ENCODE results near the gene OTOGL. TPM values are rescaled to one million over a fixed set of nuclear protein-coding genes. Genes with fewer than 3 reads are reported as not detected.

The OTOGL gene
- total and polyA plus RNA-seq, 4 donors: 0.54 to 0.99 (median 0.57) TPM

DNA sequence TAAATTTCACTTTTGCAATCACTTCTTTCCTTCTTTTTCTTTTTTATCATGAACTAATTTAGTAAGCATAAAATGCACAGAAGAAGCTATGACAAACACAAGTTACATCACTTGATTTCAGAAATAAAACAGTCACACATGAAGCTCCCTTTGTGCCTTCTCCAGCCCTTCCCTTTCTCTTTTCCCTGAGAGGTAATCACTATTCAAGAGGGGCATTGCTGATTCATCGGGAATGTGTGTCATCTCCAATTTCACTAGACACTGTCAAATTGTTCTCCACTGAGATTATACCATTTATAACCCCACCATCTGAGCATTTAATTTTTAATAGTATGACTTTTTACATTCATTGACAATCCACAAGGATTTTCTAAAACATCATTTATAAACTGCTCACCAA lies 253.1 kb downstream of the OTOGL start:
- WGBS (ENCODE audit: insufficient coverage): no CpG with 5 or more reads among the region's 1 CpG
- no peak for DNase-seq (ENCODE audit: low read depth in 4 of 6, low spot score in 6 of 6)
- Histone ChIP-seq H3K4me1 (ENCODE audit: control insufficient read depth, insufficient read depth, low read length) (no peaks in the 10 kb centered on the region), H3K9me3 (ENCODE audit: control insufficient read depth, insufficient read depth, low read length) (no peaks in the 10 kb centered on the region), H3K27me3 (ENCODE audit: control insufficient read depth, insufficient read depth, low read length) (no peaks in the 10 kb centered on the region), H3K27ac (ENCODE audit: low read depth, low read length) (no peak overlapping the region), H3K36me3 (ENCODE audit: control insufficient read depth, insufficient read depth, low read length) (no peaks in the 10 kb centered on the region), H3K4me3 (ENCODE audit: low read depth, low read length) (no peak overlapping the region)

DNA sequence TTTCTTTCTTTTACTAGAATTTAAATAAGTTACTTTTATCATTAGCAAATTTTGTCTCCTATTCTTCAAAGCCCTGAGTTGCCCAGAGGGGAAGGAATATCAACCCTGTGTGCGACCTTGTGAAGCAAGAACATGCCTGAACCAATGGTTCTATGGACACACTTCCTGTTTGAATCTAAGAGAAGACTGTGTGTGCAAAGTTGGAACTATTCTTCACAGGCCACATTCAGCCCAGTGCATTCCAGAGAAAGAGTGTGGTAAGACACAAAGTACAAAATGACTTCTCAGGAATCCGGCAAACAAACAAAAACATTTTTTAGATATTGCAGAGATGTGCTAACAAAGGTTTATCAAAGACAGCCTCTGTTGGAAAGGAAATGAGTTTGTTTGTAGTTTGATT lies 253.9 kb downstream of the OTOGL start:
- no peaks in the 10 kb centered on the region for H3K9me3 ChIP-seq (ENCODE audit: control insufficient read depth, insufficient read depth, low read length)
- no peaks in the 10 kb centered on the region for H3K27me3 ChIP-seq (ENCODE audit: control insufficient read depth, insufficient read depth, low read length)
- no peak overlapping the region for H3K27ac ChIP-seq (ENCODE audit: low read depth, low read length)
- no peaks in the 10 kb centered on the region for H3K4me1 ChIP-seq (ENCODE audit: control insufficient read depth, insufficient read depth, low read length)
- no peak for DNase-seq (ENCODE audit: low read depth in 4 of 6, low spot score in 6 of 6)
- no peak overlapping the region for H3K4me3 ChIP-seq (ENCODE audit: low read depth, low read length)
- 80% methylated on average over 1 of the region's 2 CpGs for WGBS (ENCODE audit: insufficient coverage)
- no peaks in the 10 kb centered on the region for H3K36me3 ChIP-seq (ENCODE audit: control insufficient read depth, insufficient read depth, low read length)

DNA sequence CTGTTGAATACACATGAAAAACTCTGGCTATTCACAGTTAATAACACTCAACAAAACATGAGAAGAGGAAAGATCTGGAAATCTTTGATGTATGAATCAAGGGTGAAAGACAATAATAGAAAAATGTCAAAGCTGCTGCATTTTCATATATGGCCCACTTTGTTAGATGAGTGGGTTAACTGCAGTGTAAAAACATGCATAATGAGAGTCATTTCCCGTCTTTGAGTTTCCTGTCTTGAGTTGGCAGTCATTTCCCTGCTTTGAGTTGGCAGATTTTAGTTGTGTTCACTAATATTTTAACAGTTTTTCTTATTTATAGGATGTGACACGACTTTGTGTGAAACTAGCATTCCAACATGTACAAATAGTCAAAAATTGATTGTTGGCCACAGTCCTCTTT lies 256.8 kb downstream of the OTOGL start:
- peak in 1 of 6 donors; percentile 13 for DNase-seq (ENCODE audit: low read depth in 4 of 6, low spot score in 6 of 6)
- no CpG with 5 or more reads among the region's 2 CpGs for WGBS (ENCODE audit: insufficient coverage)

DNA sequence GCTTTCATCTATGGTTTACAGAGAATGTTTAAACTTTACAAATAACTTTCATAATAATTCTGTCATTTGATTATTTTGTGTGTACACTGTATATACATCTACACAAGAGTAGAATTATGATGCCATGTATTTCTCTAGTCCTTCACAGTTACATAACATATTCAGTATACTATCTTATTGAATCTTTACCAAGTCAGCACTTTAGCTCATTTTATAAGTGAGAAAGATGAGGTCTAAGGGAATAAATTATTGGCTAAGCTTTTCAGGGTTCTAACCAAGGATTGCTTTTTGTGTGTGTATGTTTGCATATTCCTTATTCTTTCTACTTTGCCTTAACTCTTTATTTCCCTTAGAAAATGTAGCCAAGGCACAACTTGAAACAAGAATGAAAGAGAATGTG lies 260.4 kb downstream of the OTOGL start:
- no peak for DNase-seq (ENCODE audit: low read depth in 4 of 6, low spot score in 6 of 6)
- Histone ChIP-seq H3K9me3 (ENCODE audit: control insufficient read depth, insufficient read depth, low read length) (no peaks in the 10 kb centered on the region), H3K36me3 (ENCODE audit: control insufficient read depth, insufficient read depth, low read length) (no peaks in the 10 kb centered on the region), H3K27ac (ENCODE audit: low read depth, low read length) (no peak overlapping the region), H3K27me3 (ENCODE audit: control insufficient read depth, insufficient read depth, low read length) (no peaks in the 10 kb centered on the region), H3K4me1 (ENCODE audit: control insufficient read depth, insufficient read depth, low read length) (no peaks in the 10 kb centered on the region), H3K4me3 (ENCODE audit: low read depth, low read length) (no peak overlapping the region)

More for the DNA sequence above, 256.8 kb downstream of the OTOGL start:
- Histone ChIP-seq H3K4me3 (ENCODE audit: low read depth, low read length) (no peak overlapping the region), H3K9me3 (ENCODE audit: control insufficient read depth, insufficient read depth, low read length) (no peaks in the 10 kb centered on the region), H3K4me1 (ENCODE audit: control insufficient read depth, insufficient read depth, low read length) (no peaks in the 10 kb centered on the region), H3K27me3 (ENCODE audit: control insufficient read depth, insufficient read depth, low read length) (no peaks in the 10 kb centered on the region), H3K27ac (ENCODE audit: low read depth, low read length) (no peak overlapping the region), H3K36me3 (ENCODE audit: control insufficient read depth, insufficient read depth, low read length) (no peaks in the 10 kb centered on the region)

DNA sequence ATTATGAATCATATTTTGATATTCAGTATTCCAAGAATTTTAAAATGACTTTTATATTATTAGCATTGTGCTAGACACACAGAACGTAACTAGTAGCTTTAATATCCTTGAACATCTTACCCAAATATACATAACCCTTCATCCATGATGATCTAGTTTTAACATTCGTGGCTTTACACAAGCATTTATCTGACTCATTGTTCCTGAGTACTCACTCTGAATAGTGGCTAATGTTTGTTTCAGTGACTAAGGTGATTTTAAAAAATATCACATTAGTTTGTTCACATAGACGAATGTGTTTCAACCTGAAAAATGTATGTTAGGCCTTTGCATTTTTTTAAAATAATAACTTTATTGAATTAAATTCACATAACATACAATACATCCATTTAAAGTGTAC lies 264.7 kb downstream of the OTOGL start:
- DNase-seq (ENCODE audit: low read depth in 4 of 6, low spot score in 6 of 6): no peak
- Histone ChIP-seq H3K27me3 (ENCODE audit: control insufficient read depth, insufficient read depth, low read length) (no peaks in the 10 kb centered on the region), H3K36me3 (ENCODE audit: control insufficient read depth, insufficient read depth, low read length) (no peaks in the 10 kb centered on the region), H3K4me3 (ENCODE audit: low read depth, low read length) (no peak overlapping the region), H3K27ac (ENCODE audit: low read depth, low read length) (no peak overlapping the region), H3K4me1 (ENCODE audit: control insufficient read depth, insufficient read depth, low read length) (no peaks in the 10 kb centered on the region), H3K9me3 (ENCODE audit: control insufficient read depth, insufficient read depth, low read length) (no peaks in the 10 kb centered on the region)
- WGBS (ENCODE audit: insufficient coverage): no CpG with 5 or more reads among the region's 3 CpGs

DNA sequence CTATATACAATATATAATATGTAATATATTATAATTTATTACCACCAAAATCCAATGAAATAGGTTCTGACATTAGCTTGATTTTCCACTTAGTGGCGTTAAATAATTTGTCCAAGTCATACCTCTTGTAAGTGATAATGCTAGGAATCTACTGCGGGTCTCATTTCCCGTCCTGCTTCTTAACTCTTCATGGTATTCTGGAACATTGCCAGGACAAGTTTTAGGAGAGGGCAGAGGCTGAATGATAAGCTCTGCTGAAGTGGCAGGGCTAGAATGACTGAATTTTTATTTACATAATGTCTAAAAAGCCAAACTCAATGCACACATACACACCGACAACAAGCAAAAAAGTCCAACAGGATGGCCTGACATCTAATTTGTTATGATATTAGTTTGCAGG lies 274.3 kb downstream of the OTOGL start:
- DNase-seq (ENCODE audit: low read depth in 4 of 6, low spot score in 6 of 6): no peak
- Histone ChIP-seq H3K4me1 (ENCODE audit: control insufficient read depth, insufficient read depth, low read length) (no peaks in the 10 kb centered on the region), H3K27me3 (ENCODE audit: control insufficient read depth, insufficient read depth, low read length) (no peaks in the 10 kb centered on the region), H3K4me3 (ENCODE audit: low read depth, low read length) (no peak overlapping the region), H3K36me3 (ENCODE audit: control insufficient read depth, insufficient read depth, low read length) (no peaks in the 10 kb centered on the region), H3K27ac (ENCODE audit: low read depth, low read length) (no peak overlapping the region), H3K9me3 (ENCODE audit: control insufficient read depth, insufficient read depth, low read length) (no peaks in the 10 kb centered on the region)
- WGBS (ENCODE audit: insufficient coverage): no CpG with 5 or more reads among the region's 4 CpGs

DNA sequence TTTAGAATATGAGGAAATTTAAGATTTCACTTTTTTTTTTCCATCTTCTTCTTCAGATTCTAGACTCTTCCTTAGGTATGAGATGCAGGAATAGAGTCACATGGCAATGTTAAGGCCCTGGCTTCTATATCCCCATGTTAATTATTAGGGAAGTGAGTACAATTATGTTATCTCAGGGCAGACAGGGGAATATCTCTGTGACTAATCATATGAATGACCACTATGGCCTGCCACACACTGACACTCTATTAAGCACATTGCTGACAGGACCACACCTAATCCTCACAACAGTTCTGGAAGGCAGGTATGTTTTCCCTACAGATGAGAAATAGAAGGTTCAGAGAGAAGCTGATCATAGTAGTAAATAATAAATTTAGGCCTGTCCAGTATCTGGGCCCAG lies 275.3 kb downstream of the OTOGL start:
- no peaks in the 10 kb centered on the region for H3K27me3 ChIP-seq (ENCODE audit: control insufficient read depth, insufficient read depth, low read length)
- H3K4me3 ChIP-seq (ENCODE audit: low read depth, low read length): no peak overlapping the region
- H3K27ac ChIP-seq (ENCODE audit: low read depth, low read length): no peak overlapping the region
- H3K9me3 ChIP-seq (ENCODE audit: control insufficient read depth, insufficient read depth, low read length): no peaks in the 10 kb centered on the region
- no peaks in the 10 kb centered on the region for H3K4me1 ChIP-seq (ENCODE audit: control insufficient read depth, insufficient read depth, low read length)
- no peak for DNase-seq (ENCODE audit: low read depth in 4 of 6, low spot score in 6 of 6)
- H3K36me3 ChIP-seq (ENCODE audit: control insufficient read depth, insufficient read depth, low read length): no peaks in the 10 kb centered on the region

DNA sequence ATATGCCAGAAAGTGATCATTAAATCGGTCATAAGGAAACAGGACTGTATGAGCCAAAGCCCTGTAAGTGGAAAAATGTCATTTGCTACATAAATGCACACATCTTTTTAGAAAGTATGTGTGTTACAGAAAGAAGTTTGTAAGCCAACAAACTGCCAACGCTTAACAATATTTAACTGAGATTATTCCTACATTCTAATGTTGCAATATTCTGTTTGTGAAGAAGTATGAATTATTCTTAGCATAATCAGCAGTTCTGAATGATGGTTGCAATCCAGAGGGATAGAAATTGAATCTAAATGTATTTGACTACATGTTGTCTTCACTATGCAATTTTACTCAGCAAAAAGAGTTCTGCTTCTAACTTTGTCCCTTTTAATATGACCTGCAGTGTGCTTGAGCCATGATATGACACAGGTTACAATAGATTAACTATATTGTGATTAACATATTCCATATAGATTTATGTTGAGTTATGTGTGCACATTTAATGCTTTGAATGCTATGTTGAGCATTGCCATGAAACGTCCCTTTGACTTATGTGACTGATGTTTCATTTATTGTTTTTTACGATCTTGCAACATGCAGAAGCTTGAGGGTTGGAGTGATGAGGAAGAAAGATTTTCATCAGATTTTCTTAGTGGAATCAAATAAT lies 277.9 kb downstream of the OTOGL start:
- H3K36me3 ChIP-seq (ENCODE audit: control insufficient read depth, insufficient read depth, low read length): no peaks in the 10 kb centered on the region
- H3K9me3 ChIP-seq (ENCODE audit: control insufficient read depth, insufficient read depth, low read length): no peaks in the 10 kb centered on the region
- H3K27ac ChIP-seq (ENCODE audit: low read depth, low read length): no peak overlapping the region
- peak in 1 of 6 donors; percentile 52 for DNase-seq (ENCODE audit: low read depth in 4 of 6, low spot score in 6 of 6)
- H3K4me3 ChIP-seq (ENCODE audit: low read depth, low read length): no peak overlapping the region
- H3K4me1 ChIP-seq (ENCODE audit: control insufficient read depth, insufficient read depth, low read length): no peaks in the 10 kb centered on the region
- no peaks in the 10 kb centered on the region for H3K27me3 ChIP-seq (ENCODE audit: control insufficient read depth, insufficient read depth, low read length)
- no CpG with 5 or more reads among the region's 4 CpGs for WGBS (ENCODE audit: insufficient coverage)

DNA sequence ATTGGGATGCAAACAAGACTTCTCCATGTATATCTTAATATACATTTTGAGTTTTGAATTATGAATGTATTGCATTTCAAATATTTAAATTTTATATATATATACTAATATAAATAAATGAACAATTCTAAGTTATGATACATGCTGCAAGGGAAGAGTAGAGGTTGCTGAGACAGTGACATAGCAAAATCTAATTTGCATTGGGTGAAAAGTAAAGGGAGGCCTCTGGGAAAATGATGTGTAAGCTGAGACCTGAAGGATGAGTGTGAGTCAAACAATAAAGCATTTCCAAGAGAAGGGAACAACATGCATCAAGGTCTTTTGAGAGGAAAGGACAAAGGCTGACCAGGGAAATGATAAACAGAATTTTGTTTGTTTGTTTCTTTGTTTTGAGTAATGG lies 281.8 kb downstream of the OTOGL start:
- no peaks in the 10 kb centered on the region for H3K36me3 ChIP-seq (ENCODE audit: control insufficient read depth, insufficient read depth, low read length)
- no peaks in the 10 kb centered on the region for H3K9me3 ChIP-seq (ENCODE audit: control insufficient read depth, insufficient read depth, low read length)
- no peak overlapping the region for H3K27ac ChIP-seq (ENCODE audit: low read depth, low read length)
- no peak overlapping the region for H3K4me3 ChIP-seq (ENCODE audit: low read depth, low read length)
- no peak for DNase-seq (ENCODE audit: low read depth in 4 of 6, low spot score in 6 of 6)
- H3K4me1 ChIP-seq (ENCODE audit: control insufficient read depth, insufficient read depth, low read length): no peaks in the 10 kb centered on the region
- H3K27me3 ChIP-seq (ENCODE audit: control insufficient read depth, insufficient read depth, low read length): no peaks in the 10 kb centered on the region

DNA sequence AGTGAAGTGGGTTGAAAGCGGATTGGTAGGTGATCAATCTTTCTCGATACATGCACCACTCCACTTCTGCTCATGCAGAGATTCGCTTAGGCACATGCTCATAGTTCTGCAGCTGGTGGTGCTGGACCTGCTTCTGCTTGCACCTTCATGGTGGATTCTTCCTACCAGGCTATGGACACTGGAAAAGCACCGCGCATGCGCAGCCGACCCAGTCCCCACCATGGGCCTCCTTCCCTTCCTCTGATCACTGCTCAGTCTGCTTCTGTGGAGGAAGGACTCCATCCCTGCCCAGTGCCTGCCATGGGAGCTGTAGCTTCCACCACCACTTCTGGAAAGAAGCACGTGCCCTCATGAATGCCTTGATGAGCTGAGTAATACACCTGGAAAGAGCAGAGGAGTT lies 282.9 kb downstream of the OTOGL start:
- Histone ChIP-seq H3K4me3 (ENCODE audit: low read depth, low read length) (no peak overlapping the region), H3K27ac (ENCODE audit: low read depth, low read length) (no peak overlapping the region), H3K4me1 (ENCODE audit: control insufficient read depth, insufficient read depth, low read length) (no peaks in the 10 kb centered on the region), H3K27me3 (ENCODE audit: control insufficient read depth, insufficient read depth, low read length) (no peaks in the 10 kb centered on the region), H3K36me3 (ENCODE audit: control insufficient read depth, insufficient read depth, low read length) (no peaks in the 10 kb centered on the region), H3K9me3 (ENCODE audit: control insufficient read depth, insufficient read depth, low read length) (no peaks in the 10 kb centered on the region)
- DNase-seq (ENCODE audit: low read depth in 4 of 6, low spot score in 6 of 6): no peak
- WGBS (ENCODE audit: insufficient coverage): 96% methylated on average over 6 of the region's 8 CpGs
